Measurements from ENCODE around the gene ZC3H10. TPM values are rescaled to one million over a fixed set of nuclear protein-coding genes. Genes with fewer than 3 reads are reported as not detected.

Gene ZC3H10
- total and polyA plus RNA-seq, 2 of the 8 experiments (the other 6 are each of a cell fraction or from before 2014, with no cell fraction given): 4.0 to 11.2 TPM

GRCh38 chr12:56078427-56078826, 39.6 kb upstream of the ZC3H10 start (continued):
- TF ChIP-seq CHD7 (IDR thresholded peaks at IDR 0.05; ENCODE audit: insufficient replicate concordance, low read length): no peak
- TF ChIP-seq BRCA1 (IDR thresholded peaks at IDR 0.05; ENCODE audit: low read depth, low read length): no peak
- no peak for TF ChIP-seq CHD1 (IDR thresholded peaks at IDR 0.05; ENCODE audit: low read depth, low read length)
- no peak for TF ChIP-seq SIRT6 (IDR thresholded peaks at IDR 0.05; ENCODE audit: low read length)
- no peak for TF ChIP-seq NANOG (IDR thresholded peaks at IDR 0.05; ENCODE audit: insufficient read depth, low read depth, low read length, poor library complexity, severe bottlenecking)

Data from H1 (cell line).